G401.6 (cell line): Measurements from ENCODE around the gene CHCHD6.

Source experiments
- FAIRE-seq: peaks from 2 replicates; lab custom pipeline; 2012; peaks lifted over from hg19 to GRCh38; lab: Jason Lieb, UNC

CHCHD6 gene

DNA sequence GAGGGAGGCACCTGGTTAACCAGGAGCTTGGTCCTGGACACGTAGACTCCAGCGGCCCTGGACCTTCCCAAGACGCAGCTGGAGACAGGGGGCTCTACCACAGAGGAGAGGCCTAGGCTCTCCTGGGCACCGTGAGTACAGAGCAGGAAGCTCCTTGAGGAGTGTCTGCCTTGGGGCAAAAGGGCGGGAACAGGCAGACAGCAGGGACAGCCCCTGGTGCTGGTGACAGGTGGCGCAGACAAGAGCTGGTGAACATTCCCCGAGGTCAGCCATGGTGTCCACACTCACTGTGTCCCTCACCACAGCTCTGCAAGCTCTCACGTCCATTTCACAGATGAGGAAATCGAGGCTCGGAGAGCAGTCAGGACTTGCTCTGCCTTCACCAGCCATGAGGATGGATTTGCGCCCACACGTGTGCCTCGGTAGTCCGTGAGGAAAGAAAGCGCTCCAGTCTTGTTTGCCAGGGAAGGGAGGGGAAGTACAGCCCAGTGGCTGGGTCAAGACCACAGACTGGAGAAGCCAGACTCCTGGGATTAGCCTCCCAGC is 276.3 kb downstream of the CHCHD6 start:
- no peak for FAIRE-seq

GRCh38 chr3:126982126-126982470 is 278.1 kb downstream of the CHCHD6 start:
- no peak for FAIRE-seq

DNA sequence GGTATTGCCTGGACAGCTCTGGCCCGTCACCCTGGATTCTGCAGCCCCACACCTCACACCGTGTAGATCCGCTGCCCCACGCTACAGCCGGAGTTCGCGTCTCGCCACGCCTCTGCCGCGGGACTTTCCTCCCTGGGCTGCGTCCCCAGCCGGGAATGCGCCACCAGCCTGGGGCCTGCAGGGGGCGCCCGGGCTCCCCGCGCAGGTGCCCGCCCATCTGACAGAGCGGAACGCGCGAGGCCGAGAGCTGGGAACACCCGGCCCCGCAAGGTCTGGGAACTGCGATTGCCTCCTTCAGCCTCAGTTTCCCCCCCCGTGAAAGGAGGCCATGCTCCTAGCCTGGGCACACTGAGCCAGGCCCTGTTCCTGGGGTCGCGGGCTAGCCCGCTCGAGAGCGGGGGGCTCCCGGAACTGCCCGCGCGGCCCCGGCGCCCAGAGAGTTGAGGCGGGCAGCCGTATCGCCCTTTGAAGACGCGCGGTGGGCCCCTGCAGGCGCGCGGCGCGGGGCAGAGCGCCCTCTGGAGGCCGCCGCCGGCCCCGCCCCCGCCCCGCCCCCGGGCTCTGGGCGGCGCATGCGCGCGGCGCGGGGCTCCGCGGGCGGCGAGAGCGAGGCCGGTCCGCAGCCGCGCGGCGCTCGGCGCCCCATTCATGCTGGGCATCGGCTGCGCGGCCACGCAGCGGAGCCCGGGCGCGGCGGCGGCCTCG is 278.6 kb downstream of the CHCHD6 start, which contains the start of gene PLXNA1:
Gene PLXNA1 (plus strand): TSS at position 645 of the 705 bp plus-strand sequence. CDS start 5,479 bp downstream, outside the sequence.
- FAIRE-seq, result no peak

DNA sequence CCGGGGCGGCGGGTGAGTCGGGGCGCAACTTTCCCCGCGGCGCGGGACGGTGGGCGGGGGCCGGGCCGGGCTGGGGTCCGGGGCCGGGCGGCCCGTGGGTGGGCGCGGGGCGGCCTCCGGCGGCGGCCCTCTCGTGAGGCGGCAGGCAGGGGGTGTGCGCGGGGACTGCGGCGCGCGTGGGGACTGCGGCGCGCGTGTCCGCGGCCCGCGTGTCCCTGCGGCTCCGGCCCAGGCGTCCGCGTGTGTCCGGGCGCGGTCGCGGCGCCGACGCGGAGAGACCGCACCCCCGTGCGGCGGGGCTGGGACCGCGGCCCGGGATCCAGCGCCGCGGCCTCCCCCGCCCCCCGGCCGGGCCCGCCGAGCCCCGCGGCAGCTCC is 279.2 kb downstream of the CHCHD6 start:
- no peak for FAIRE-seq

- no peak for FAIRE-seq
Observed at GRCh38 chr3:126983653-126984390, 279.8 kb downstream of the CHCHD6 start.

DNA sequence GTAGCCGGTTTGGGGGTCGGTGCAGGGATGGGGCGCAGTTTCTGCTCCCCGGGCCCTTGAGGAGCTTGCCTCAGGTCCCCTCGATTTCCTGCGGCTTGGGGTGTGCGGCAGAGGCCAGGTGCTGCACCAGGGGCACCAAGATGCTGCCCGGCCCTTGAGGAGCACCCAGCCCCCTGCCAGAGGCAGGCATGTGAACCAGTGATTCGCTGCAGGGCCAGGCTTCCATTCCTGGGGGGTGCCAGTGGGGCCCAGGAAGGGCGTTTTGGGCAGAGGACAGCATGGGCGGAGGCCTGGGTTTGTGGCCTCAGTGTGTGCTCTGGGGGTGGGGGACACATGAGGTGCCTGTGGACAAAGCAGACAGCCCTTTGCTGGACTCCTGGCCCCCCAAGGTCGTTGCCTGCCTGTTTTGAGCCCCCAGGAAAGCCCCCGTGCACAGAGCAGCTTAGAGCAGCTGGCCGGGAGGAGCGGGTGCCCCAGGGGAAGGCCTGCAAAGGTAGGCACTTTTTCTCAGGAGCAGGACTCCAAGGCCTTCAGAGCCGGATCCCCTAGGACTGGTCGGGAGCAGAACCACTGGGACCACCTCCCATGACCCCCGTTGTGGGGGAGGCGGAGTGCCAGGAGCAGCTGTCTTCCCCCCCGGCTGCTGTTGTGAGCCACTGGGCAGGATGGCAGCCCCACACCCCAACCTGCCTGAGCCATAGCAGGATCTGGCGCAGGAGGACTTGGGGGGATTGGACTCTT is 280.5 kb downstream of the CHCHD6 start:
- no peak for FAIRE-seq

- FAIRE-seq, result no peak
Observed at GRCh38 chr3:126985132-126985985, 281.3 kb downstream of the CHCHD6 start.

DNA sequence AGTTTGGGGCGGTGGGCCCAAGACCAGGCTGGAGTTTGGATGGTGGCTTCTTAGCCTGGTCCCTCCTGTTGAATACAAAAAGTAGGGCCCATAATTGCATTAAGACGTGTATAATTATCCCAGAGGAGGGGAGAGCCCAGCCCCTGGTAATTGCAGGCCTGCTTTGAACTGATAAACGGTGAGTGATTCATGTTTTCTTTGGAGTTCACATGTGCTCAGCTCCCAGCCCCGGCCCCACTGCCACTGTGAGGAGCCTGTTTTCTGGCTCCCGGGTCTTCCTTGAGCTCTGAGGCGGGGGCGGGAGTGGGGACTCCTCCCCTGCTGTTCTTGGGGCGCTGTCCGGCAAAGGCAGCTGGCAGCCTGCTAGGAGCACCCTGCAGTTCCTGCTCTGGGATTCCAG is 282.0 kb downstream of the CHCHD6 start:
- no peak for FAIRE-seq

GRCh38 chr3:126987129-126987528 is 283.1 kb downstream of the CHCHD6 start:
- no peak for FAIRE-seq

GRCh38 chr3:126987596-126987995 is 283.6 kb downstream of the CHCHD6 start:
- no peak for FAIRE-seq

GRCh38 chr3:126988451-126989021 is 284.5 kb downstream of the CHCHD6 start:
- no peak for FAIRE-seq

- no peak for FAIRE-seq
Observed at GRCh38 chr3:126989316-126990023, 285.4 kb downstream of the CHCHD6 start.

DNA sequence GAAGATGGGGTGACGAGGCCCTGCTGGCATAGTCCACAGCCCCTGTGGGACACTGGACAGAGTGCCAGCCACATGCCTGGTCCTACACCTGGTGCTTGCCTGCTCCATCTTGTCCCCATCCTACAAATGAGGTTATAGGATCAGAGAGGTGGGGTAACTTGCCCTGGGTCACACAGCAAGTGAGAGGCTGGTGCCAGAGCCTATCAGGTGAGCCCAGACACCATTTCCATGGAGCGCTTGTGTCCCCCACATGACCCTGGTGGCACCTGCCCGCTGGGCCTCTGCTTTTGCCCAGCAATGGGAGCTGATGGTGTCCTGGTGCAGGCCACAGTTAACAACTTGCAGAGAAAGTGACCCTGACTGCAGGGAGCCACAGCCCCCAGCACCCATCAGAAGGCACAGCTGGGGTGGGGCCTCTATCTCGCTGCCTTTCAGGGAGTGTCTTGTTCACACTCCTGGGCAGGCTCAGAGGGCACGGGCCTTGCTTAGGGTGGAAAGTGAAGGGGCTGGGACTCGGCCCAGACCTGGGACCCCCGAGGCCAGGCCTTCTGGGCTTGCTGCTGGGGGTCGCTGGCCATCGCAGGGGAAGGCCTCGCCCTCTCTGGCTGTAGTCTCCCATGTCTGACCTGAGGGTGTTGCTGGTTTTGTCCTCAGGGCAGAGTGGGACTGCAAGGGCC is 286.1 kb downstream of the CHCHD6 start:
- FAIRE-seq, result no peak

DNA sequence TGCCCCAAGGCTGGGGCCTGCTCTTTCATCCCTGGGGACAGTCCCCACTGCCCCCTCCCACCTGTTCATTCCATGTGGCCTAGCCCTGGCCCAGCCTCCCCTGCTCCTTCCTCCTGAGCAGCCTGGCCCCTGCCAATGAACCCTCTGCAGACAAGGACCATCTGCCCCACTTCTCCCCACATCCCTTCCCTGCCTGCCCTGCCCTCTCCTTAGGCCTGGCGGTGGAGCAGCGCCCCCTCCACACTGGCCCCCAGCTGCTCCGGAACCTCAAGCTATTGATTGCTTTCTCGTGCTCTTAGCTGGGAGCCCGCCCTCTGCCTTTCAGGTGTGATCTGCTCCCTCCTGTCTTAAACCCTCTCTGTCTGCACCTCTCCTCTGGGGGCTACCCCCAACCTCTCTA is 286.9 kb downstream of the CHCHD6 start:
- no peak for FAIRE-seq

GRCh38 chr3:126991366-126992200 is 287.5 kb downstream of the CHCHD6 start:
- FAIRE-seq, result no peak

GRCh38 chr3:126992216-126992615 is 288.2 kb downstream of the CHCHD6 start:
- FAIRE-seq, result no peak

GRCh38 chr3:126992776-126993175 is 288.7 kb downstream of the CHCHD6 start:
- FAIRE-seq, result no peak

GRCh38 chr3:126993436-126993835 is 289.4 kb downstream of the CHCHD6 start:
- FAIRE-seq, result no peak

DNA sequence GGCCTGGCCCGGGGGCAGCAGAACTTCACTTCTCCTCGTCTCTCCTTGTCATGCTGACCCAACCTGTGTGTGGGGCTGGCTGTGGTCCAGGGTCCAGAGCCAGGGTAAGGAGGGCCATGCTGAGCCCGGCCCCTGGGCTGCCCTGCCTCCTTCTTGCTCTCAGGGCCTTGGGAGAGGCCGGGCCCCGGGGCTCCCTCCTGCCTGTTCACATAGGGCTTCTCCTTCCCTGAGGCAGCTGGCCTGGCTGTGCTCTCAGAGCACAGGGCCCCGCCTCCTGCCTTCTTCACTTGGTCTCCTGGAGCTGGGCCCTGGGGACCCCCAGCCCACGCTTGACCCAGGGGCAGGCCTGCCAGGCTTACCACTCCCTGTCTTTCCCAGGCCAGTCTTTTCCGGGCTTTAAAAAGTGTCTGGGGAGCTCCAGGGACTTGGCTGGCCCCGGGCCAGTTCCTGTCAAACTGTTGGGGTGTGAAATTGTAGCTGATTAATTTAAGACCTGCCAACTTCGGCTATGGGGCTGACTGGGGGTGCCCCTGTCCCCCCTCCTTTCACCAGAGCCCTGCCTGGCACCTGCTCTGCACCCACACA is 290.7 kb downstream of the CHCHD6 start:
- FAIRE-seq, result no peak
